AG10803 (cell line): ENCODE results near the gene DICER1.

ENCODE experiments used
- DNase-seq: peaks from one replicate; pipeline ENCODE4 v3.0.0; 2010; ENCODE audit warnings: low read depth
- H3K4me3 ChIP-seq: 2 replicates; pipeline ENCODE4 v1.5.1; 2011; ENCODE audit warnings: mild to moderate bottlenecking, low read length, control low read depth
- TF ChIP-seq, protein P1 (sequence below): conservative IDR thresholded peaks from 2 replicates; pipeline ENCODE4 v1.5.1; 2011; ENCODE audit warnings: mild to moderate bottlenecking, low read length, control low read depth, inconsistent platforms

Gene DICER1

DNA sequence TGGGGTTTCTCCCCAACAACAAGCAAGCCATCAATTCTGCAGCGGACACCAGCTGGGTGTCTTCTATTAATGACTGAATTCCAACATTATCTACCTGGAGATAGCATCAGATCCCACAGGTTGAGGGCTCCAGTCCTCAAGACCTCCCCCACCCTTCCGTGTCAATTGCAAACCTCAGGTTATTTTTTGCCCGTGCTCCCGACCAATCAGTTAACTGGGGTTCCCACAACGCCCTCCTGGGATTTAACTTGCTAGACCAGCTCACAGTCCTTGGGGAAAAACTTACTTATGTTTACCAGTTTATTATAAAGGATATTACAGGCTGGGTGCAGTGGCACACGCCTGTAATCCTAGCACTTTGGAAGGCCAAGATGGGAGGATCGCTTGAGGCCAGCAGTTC is 9.7 kb downstream of the DICER1 start:
- TF ChIP-seq, protein P1, sequence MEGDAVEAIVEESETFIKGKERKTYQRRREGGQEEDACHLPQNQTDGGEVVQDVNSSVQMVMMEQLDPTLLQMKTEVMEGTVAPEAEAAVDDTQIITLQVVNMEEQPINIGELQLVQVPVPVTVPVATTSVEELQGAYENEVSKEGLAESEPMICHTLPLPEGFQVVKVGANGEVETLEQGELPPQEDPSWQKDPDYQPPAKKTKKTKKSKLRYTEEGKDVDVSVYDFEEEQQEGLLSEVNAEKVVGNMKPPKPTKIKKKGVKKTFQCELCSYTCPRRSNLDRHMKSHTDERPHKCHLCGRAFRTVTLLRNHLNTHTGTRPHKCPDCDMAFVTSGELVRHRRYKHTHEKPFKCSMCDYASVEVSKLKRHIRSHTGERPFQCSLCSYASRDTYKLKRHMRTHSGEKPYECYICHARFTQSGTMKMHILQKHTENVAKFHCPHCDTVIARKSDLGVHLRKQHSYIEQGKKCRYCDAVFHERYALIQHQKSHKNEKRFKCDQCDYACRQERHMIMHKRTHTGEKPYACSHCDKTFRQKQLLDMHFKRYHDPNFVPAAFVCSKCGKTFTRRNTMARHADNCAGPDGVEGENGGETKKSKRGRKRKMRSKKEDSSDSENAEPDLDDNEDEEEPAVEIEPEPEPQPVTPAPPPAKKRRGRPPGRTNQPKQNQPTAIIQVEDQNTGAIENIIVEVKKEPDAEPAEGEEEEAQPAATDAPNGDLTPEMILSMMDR = no peak
- DNase-seq = no peak
- no peak overlapping the region for H3K4me3 ChIP-seq

GRCh38 chr14:95146079-95146771 is 11.1 kb downstream of the DICER1 start:
- TF ChIP-seq, protein P1 = no peak
- no peak overlapping the region for H3K4me3 ChIP-seq
- DNase-seq = no peak

- no peak for DNase-seq
- H3K4me3 ChIP-seq = no peak overlapping the region
- TF ChIP-seq, protein P1 = no peak
Observed at GRCh38 chr14:95144849-95145248, 12.5 kb downstream of the DICER1 start.

GRCh38 chr14:95143808-95144620 is 13.3 kb downstream of the DICER1 start:
- TF ChIP-seq, protein P1 = no peak
- no peak overlapping the region; the same call in 1 of the 2 replicates for H3K4me3 ChIP-seq
- DNase-seq = peak; percentile 24

GRCh38 chr14:95142208-95142607 is 15.1 kb downstream of the DICER1 start:
- TF ChIP-seq, protein P1 = no peak
- no peak overlapping the region for H3K4me3 ChIP-seq

GRCh38 chr14:95141684-95142083 is 15.6 kb downstream of the DICER1 start:
- DNase-seq = no peak
- H3K4me3 ChIP-seq = no peak overlapping the region
- TF ChIP-seq, protein P1 = no peak

More at GRCh38 chr14:95142208-95142607, 15.1 kb downstream of the DICER1 start:
- no peak for DNase-seq
